NCI-H748 (cell line): Measurements from ENCODE around the gene PPP6C.
A peak's percentile ranks its signal among the peaks of the same experiment; 100 is the strongest.
"Not testable (repeated sequence)": the region's sequence is repeated elsewhere in the genome, so short reads cannot be mapped to it uniquely, and the experiment has no call there.

Experiments
- DNase-seq: peaks from one replicate; lab custom pipeline; 2025; ENCODE audit not compliant: unreplicated experiment; lab: John Stamatoyannopoulos, UW

Gene PPP6C

GRCh38 chr9:125189361-125190289 is at the start of gene PPP6C:
Gene PPP6C, minus strand, starts transcription at chr9:125189803. Its CDS starts 85 bp downstream, at chr9:125189718.
- DNase-seq, result peak; percentile 96

- no peak for DNase-seq
These were observed 49.4 kb upstream of the PPP6C start for GRCh38 chr9:125238915-125239446.

GRCh38 chr9:125238127-125238914 is 48.7 kb upstream of the PPP6C start:
- no peak for DNase-seq

GRCh38 chr9:125236520-125237159 is 47.0 kb upstream of the PPP6C start:
- DNase-seq, result not testable (repeated sequence)

DNA sequence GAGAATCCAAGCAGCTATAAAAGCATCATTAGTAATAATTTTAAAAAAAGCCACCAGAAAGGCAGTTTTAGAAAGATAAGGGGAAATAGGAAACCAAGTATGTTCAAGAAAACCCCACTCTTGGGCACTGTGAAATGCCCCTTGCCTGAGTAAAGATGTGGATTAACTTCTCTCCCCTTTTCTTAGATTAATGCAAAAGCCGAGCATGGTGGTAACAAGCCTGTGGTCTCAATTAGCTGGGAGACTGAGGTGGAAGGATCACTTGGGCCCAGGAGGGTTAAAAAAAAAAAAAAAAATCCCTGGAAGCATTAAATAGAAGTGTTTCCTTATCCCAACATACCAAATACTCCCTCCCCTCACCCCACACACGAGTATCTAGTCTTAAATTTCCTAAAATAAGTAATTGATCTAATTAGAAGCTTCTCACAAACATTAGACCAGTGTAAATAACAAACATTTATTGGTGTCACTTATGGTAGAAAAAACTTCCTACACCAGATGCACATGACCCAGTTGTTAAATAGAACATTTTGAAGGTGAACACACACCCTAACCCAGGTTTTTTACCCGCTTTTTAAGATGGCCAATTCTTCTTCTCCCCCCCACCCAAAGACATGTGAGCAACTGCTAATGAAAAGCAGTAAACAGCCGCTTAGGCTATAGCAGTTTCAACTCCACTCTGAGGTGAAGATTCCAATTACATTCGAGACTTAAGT is 46.4 kb upstream of the PPP6C start:
- DNase-seq, result no peak

GRCh38 chr9:125234099-125234498 is 44.5 kb upstream of the PPP6C start:
- DNase-seq, result not testable (repeated sequence)

- DNase-seq, result no peak
These were observed 44.1 kb upstream of the PPP6C start for GRCh38 chr9:125233678-125234077.

- no peak for DNase-seq
These were observed 38.2 kb upstream of the PPP6C start for GRCh38 chr9:125227761-125228160.

DNA sequence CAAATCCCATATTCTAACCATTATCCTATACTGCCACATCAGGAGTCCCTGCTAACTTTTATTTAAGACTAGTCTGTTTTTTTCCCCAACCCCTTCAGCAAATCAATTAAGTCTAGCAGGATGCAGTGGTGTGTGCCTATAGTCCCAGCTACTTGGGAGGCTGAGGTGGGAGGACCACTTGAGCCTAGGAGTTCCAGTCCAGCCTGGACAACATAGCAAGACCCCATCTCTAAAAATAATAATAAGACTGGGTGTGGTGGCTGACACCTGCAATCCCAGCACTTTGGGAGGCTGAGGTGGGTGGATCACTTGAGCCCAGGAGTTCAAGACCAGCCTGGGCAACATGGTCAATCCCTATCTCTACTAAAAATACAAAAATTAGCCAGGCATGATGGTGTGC is 35.3 kb upstream of the PPP6C start:
- DNase-seq, result not testable (repeated sequence)

DNA sequence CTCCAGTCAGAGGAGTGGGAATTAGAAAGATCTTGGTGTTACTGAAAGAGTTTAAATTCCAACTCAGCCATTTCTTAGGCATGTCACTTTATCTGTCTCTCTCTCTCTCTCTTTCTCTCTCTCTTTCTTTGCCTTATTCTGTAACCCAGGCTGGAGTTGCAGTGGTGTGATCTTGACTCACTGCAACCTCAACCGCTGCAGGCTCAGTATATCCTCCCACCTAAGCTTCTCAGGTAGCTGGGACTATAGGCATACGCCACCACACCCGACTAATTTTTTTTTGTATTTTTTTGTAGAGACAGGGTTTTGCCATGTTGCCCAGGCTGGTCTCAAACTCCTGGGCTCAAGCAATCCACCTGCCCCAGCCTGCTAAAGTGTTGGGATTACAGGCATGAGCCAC is 29.0 kb upstream of the PPP6C start:
- DNase-seq, result no peak

DNA sequence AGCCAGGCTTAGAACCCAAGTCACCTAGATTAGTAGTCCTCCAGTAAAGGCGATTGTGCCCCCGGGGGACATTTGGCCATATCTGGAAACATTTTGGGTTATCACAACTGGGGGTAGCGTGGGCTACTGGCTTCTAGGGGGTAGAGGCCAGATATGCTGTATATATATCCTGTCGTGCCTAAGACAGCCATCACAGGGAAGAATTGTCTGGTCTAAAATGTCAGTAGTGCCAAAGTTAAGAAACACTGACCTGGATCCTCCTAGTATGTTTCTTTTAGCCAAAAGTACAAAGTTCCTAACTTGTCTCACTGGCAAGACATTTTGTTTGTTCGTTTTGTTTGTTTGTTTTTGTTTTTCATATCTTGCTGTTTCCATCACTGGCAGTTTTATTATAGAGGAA is 24.6 kb upstream of the PPP6C start:
- DNase-seq, result no peak

DNA sequence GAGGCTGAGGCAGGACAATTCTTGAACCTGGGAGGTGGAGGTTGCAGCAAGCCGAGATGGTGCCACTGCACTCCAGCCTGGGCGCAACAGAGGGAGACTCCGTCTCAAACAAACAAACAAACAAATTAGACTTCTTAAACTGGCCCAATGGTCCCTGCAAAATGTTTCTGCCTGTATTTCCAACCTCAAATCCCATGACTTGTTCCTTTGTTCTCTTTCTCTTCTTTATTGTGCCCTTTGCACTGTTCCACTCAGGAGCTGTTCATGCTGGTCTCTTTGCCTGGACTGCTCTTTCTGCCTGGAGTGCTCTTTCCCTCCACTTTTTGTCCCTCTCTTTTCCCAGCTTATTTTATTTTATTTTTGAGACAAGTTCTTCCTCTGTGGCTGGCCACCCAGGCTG is 14.9 kb upstream of the PPP6C start:
- no peak for DNase-seq

- no peak for DNase-seq
These were observed 13.4 kb upstream of the PPP6C start for GRCh38 chr9:125202846-125203618.

- DNase-seq, result peak; percentile 93
These were observed 10.8 kb upstream of the PPP6C start, which contains the start of gene RABEPK for GRCh38 chr9:125200216-125201047. Gene RABEPK, plus strand, starts transcription at chr9:125200542. Its CDS starts 2,472 bp downstream, at chr9:125203014.

DNA sequence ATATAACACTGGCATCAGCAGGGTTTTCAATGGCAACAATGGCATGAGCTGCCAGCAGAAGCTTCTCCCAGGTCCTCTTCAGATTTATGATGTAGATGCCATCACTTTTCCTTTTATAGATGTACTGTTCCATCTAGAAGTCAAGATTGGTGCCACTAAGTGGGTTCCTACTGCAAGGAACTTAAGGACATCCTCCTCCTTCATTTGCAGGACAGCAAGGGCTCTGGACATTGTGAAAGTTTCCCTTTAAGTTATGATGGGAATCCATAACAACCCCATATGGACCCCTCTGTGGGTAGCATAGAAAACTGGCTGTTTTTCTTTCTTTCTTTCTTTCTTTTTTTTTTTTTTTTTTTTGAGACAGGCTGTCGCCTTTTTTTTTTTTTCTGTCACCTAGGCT is 6.0 kb upstream of the PPP6C start:
- not testable (repeated sequence) for DNase-seq

- not testable (repeated sequence) for DNase-seq
These were observed 4.9 kb upstream of the PPP6C start for GRCh38 chr9:125194466-125194865.

- peak; percentile 39 for DNase-seq
These were observed 778 bp upstream of the PPP6C start for GRCh38 chr9:125190361-125190801.

DNA sequence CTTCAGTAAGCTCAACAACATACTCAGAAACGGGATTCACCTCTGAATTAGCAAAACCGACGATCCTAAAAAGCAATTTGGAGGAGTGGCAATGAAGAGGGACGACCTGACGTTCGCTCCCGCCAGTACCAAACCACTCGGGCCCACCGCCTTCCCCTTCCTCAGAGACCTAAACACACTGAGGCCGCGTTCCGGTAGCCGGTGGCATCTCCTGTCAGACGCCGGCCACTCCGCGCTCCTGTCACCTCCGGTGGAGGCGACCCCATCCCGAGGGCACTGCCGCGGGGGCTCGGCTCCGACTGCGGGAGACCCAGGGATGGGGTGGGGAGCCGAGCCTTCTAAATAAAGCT is 617 bp downstream of the PPP6C start:
- DNase-seq, result no peak

DNA sequence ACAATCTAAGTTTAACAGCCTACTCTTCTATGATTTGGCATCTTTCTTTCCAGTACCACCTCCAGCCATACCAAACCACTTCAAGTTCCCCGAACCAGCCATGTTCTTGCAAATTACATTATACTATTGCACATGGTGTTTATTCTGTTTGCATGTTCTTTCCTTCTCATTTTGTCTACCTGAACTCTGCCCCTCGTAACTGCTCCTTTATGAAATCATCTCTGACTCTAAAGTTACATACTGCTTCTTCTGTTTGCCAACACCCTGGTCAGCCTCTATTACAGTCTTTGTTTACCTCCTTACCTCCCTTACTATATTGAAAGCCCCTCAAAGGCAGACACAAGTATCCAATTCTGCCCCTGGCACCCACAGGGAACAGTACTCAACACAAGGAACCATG is 6.0 kb downstream of the PPP6C start:
- DNase-seq, result no peak
